Kidney tubule cell (primary cell): Measurements from ENCODE around the gene QKI.
"Not testable (repeated sequence)": the region's sequence is repeated elsewhere in the genome, so short reads cannot be mapped to it uniquely, and the experiment has no call there.

Experiments
- DNase-seq: peaks from one replicate; pipeline ENCODE4 v3.0.0-alpha.2; 2018; ENCODE audit warnings: low spot score

Gene QKI

GRCh38 chr6:163414946-163415619, 565 bp downstream of the QKI start:
- DNase-seq, result no peak

GRCh38 chr6:163415620-163416556, 1.4 kb downstream of the QKI start:
- peak; percentile 59 for DNase-seq

GRCh38 chr6:163416557-163417253, 2.2 kb downstream of the QKI start:
- peak; percentile 84 for DNase-seq

- no peak for DNase-seq
Measured at GRCh38 chr6:163417595-163417994, 3.1 kb downstream of the QKI start.

GRCh38 chr6:163418311-163419029, 4.0 kb downstream of the QKI start:
- DNase-seq, result no peak

- no peak for DNase-seq
Measured at GRCh38 chr6:163419413-163420288, 5.1 kb downstream of the QKI start.

- no peak for DNase-seq
Measured at GRCh38 chr6:163420289-163420614, 5.7 kb downstream of the QKI start.

- DNase-seq, result no peak
Measured at GRCh38 chr6:163422550-163422949, 8.0 kb downstream of the QKI start.

GRCh38 chr6:163423696-163424095, 9.2 kb downstream of the QKI start:
- DNase-seq, result no peak

- DNase-seq, result peak; percentile 54
Measured at GRCh38 chr6:163427498-163428254, 13.2 kb downstream of the QKI start.

- DNase-seq, result no peak
Measured at GRCh38 chr6:163428373-163428772, 13.9 kb downstream of the QKI start.

GRCh38 chr6:163429858-163430448, 15.4 kb downstream of the QKI start:
- no peak for DNase-seq

GRCh38 chr6:163432300-163432699, 17.8 kb downstream of the QKI start:
- DNase-seq, result no peak

GRCh38 chr6:163433486-163433885, 19.0 kb downstream of the QKI start:
- DNase-seq, result not testable (repeated sequence)

GRCh38 chr6:163435023-163435422, 20.5 kb downstream of the QKI start:
- DNase-seq, result no peak

- no peak for DNase-seq
Measured at GRCh38 chr6:163436843-163437242, 22.3 kb downstream of the QKI start.

GRCh38 chr6:163437466-163437865, 22.9 kb downstream of the QKI start:
- no peak for DNase-seq

GRCh38 chr6:163438298-163438939, 23.9 kb downstream of the QKI start:
- DNase-seq, result peak; percentile 47

GRCh38 chr6:163438940-163439335, 24.4 kb downstream of the QKI start:
- peak; percentile 57 for DNase-seq
